ENCODE results near the gene CDH10.

- TF ChIP-seq CTCF (IDR thresholded peaks at IDR 0.05): no peak
- TF ChIP-seq POLR2AphosphoS5 (IDR thresholded peaks at IDR 0.05): no peak
- no peak for TF ChIP-seq EP300 (IDR thresholded peaks at IDR 0.05; ENCODE audit: low read depth)
- no peak for TF ChIP-seq POLR2A (IDR thresholded peaks at IDR 0.05)
These were observed 35.1 kb downstream of the CDH10 start for GRCh38 chr5:24609706-24610105.
